ENCODE measurements around the gene POMGNT2. TPM values are rescaled to one million over a fixed set of nuclear protein-coding genes. Genes with fewer than 3 reads are reported as not detected.

POMGNT2 gene
- total and polyA plus RNA-seq, 2 donors (not counting 1 experiment from before 2014, with no cell fraction given), result 7.9 to 12.7 TPM

DNA sequence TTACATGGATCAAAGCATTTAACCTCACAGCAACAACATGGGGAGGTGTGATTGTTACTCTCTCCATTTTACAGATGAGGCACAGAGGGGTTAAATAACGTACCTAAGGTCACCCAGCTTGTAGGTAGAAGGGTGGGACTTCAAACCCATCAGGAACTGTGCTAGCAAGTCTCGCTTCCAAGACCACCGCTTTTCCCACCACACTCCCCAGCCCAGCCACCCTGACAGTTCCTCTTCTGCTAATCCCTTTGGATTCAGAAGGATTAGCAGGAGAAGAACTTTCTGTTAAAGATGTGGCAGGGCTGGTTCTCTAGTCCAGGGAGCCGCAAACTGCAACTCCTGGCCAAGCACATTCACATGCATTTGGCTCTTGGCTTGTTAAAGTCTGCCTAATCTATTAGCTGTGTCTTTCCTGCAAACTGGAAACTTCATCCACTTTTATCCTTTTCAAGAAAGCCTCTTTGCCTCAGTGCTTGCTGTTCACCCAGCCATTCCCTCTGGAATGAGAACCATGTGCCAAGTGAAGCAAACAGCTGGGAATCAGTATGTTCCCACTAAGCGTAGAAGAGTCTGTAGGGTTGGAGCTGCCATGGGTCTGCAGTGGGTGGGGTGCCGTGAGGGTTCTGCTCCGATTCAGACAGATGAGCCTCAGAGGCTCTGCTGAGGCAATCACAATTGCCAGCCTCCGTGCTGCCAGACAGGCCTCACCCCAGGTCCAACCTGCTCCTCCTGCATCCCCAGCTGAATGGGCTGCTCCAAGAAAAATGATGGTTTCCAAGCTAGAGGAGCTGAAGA lies 44.6 kb downstream of the POMGNT2 start:
- Histone ChIP-seq H3K4me1 (ENCODE audit: control insufficient read depth, extremely low read depth, insufficient read depth, low read length) (no peaks in the 10 kb centered on the region), H3K27ac (ENCODE audit: insufficient read depth, low read length) (no peak overlapping the region), H2AFZ (ENCODE audit: low read length) (no peak overlapping the region), H4K20me1 (ENCODE audit: control insufficient read depth, extremely low read depth, insufficient read depth, low read length) (no peaks in the 10 kb centered on the region), H3K9me3 (ENCODE audit: control insufficient read depth, insufficient read depth, low read depth, low read length) (no peaks in the 10 kb centered on the region), H3K4me3 (replicated peaks in 1 of 4; ENCODE audit: control extremely low read depth in 1 of 4, insufficient read depth in 1 of 4, low read depth in 3 of 4, low read length in 4 of 4) (no peak overlapping the region), H3K79me2 (ENCODE audit: control insufficient read depth, insufficient read depth, low read length) (no peaks in the 10 kb centered on the region), H3K27me3 (ENCODE audit: control insufficient read depth, insufficient read depth, low read length) (no peaks in the 10 kb centered on the region), H3K9ac (ENCODE audit: insufficient read depth, low read length) (no peak overlapping the region), H3K4me2 (ENCODE audit: extremely low read depth, insufficient read depth, low read length) (no peak overlapping the region), H3K36me3 (ENCODE audit: control insufficient read depth, insufficient read depth, low read length) (no peaks in the 10 kb centered on the region)
- TF ChIP-seq, protein P1, sequence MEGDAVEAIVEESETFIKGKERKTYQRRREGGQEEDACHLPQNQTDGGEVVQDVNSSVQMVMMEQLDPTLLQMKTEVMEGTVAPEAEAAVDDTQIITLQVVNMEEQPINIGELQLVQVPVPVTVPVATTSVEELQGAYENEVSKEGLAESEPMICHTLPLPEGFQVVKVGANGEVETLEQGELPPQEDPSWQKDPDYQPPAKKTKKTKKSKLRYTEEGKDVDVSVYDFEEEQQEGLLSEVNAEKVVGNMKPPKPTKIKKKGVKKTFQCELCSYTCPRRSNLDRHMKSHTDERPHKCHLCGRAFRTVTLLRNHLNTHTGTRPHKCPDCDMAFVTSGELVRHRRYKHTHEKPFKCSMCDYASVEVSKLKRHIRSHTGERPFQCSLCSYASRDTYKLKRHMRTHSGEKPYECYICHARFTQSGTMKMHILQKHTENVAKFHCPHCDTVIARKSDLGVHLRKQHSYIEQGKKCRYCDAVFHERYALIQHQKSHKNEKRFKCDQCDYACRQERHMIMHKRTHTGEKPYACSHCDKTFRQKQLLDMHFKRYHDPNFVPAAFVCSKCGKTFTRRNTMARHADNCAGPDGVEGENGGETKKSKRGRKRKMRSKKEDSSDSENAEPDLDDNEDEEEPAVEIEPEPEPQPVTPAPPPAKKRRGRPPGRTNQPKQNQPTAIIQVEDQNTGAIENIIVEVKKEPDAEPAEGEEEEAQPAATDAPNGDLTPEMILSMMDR (conservative IDR thresholded peaks at IDR 0.05 in 1 of 2, IDR thresholded peaks at IDR 0.05 in 1 of 2; ENCODE audit: low read depth in 1 of 2, low read length in 2 of 2), result no peak
- TF ChIP-seq EZH2 (IDR thresholded peaks at IDR 0.05; ENCODE audit: low read length, missing control alignments), result no peak
- DNase-seq (ENCODE audit: low read depth in 2 of 2), result no peak

DNA sequence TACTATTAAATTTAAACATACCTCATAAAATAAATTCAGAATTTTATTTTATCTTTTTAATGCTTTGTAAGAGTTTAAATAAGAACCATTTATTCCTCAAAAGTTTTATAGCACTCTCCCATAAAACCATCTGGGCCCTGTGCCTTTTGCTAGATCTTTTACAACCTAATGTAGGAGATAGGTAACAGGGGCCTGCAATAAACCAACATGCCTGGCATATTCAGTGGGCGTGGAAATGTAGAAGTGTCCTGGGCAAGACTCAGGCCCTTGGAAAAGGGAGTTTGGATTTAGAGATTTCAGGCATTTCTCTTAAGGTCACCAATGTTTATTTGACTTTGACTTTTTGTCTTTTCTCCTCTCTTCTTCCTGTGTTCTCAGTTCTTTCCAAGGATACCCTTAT lies 46.4 kb downstream of the POMGNT2 start:
- H3K9ac ChIP-seq (ENCODE audit: insufficient read depth, low read length), result no peak overlapping the region
- H3K36me3 ChIP-seq (ENCODE audit: control insufficient read depth, insufficient read depth, low read length), result no peaks in the 10 kb centered on the region
- H3K9me3 ChIP-seq (ENCODE audit: control insufficient read depth, insufficient read depth, low read depth, low read length), result no peaks in the 10 kb centered on the region
- H3K4me2 ChIP-seq (ENCODE audit: extremely low read depth, insufficient read depth, low read length), result no peak overlapping the region
- no peaks in the 10 kb centered on the region for H3K4me1 ChIP-seq (ENCODE audit: control insufficient read depth, extremely low read depth, insufficient read depth, low read length)
- H3K4me3 ChIP-seq (replicated peaks in 1 of 4; ENCODE audit: control extremely low read depth in 1 of 4, insufficient read depth in 1 of 4, low read depth in 3 of 4, low read length in 4 of 4), result no peak overlapping the region
- DNase-seq (ENCODE audit: low read depth in 2 of 2), result no peak
- H3K27ac ChIP-seq (ENCODE audit: insufficient read depth, low read length), result no peak overlapping the region
- no peaks in the 10 kb centered on the region for H3K79me2 ChIP-seq (ENCODE audit: control insufficient read depth, insufficient read depth, low read length)
- no peaks in the 10 kb centered on the region for H3K27me3 ChIP-seq (ENCODE audit: control insufficient read depth, insufficient read depth, low read length)
- TF ChIP-seq EZH2 (IDR thresholded peaks at IDR 0.05; ENCODE audit: low read length, missing control alignments), result no peak
- TF ChIP-seq, protein P1 (conservative IDR thresholded peaks at IDR 0.05 in 1 of 2, IDR thresholded peaks at IDR 0.05 in 1 of 2; ENCODE audit: low read depth in 1 of 2, low read length in 2 of 2), result no peak
- no peaks in the 10 kb centered on the region for H4K20me1 ChIP-seq (ENCODE audit: control insufficient read depth, extremely low read depth, insufficient read depth, low read length)
- no peak overlapping the region for H2AFZ ChIP-seq (ENCODE audit: low read length)

DNA sequence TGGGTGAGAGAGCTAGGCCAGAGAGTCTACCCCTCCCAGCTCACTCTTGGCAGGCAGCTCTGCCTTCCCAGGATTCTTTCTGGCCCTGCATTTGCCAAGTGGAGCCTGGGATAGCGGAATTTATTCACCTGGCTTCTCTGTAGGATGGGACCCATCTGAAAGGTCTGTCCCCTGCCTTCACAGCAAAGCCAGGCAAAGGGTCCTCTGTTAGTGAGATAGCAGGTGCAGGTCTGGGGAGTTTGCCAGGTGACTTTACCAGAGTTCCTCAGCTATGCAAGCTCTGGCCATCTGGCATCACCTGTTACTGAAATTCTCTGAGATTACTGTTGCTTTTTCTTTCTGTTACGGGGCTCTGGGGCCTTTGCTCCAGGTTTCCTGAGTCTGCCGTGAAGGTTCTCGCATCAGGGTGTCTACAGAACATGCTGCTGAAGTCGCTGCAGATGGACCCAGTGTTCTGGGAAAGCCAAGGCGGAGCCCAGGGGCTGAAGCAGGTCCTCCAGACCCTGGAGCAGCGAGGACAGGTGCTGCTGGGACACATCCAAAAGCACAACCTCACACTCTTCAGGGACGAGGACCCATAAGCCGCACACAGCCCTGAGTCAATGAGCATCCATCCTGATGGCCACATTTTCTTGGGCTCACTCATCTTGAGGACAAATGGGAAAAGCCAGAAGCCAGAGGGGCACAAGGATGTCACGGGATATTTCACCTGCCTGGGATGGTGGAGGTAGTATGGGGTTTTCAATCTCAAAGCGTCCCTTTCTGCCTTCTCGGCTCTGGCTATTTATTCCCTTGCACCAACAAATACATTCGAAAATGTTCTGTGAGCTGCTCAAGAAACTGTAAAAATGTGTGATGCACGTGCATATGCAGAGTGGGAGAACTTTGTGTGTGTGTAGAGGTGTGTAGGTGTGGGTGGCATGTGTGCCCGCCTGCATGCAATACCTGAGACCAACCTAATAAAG lies 49.8 kb downstream of the POMGNT2 start:
- Histone ChIP-seq H3K4me3 (replicated peaks in 1 of 4; ENCODE audit: control extremely low read depth in 1 of 4, insufficient read depth in 1 of 4, low read depth in 3 of 4, low read length in 4 of 4) (no peak overlapping the region), H4K20me1 (ENCODE audit: control insufficient read depth, extremely low read depth, insufficient read depth, low read length) (no peaks in the 10 kb centered on the region), H2AFZ (ENCODE audit: low read length) (no peak overlapping the region), H3K36me3 (ENCODE audit: control insufficient read depth, insufficient read depth, low read length) (no peaks in the 10 kb centered on the region), H3K4me1 (ENCODE audit: control insufficient read depth, extremely low read depth, insufficient read depth, low read length) (no peaks in the 10 kb centered on the region), H3K9ac (ENCODE audit: insufficient read depth, low read length) (no peak overlapping the region), H3K79me2 (ENCODE audit: control insufficient read depth, insufficient read depth, low read length) (no peaks in the 10 kb centered on the region), H3K9me3 (ENCODE audit: control insufficient read depth, insufficient read depth, low read depth, low read length) (no peaks in the 10 kb centered on the region), H3K27ac (ENCODE audit: insufficient read depth, low read length) (no peak overlapping the region), H3K4me2 (ENCODE audit: extremely low read depth, insufficient read depth, low read length) (no peak overlapping the region), H3K27me3 (ENCODE audit: control insufficient read depth, insufficient read depth, low read length) (no peaks in the 10 kb centered on the region)
- no peak for DNase-seq (ENCODE audit: low read depth in 2 of 2)
- TF ChIP-seq, protein P1 (conservative IDR thresholded peaks at IDR 0.05 in 1 of 2, IDR thresholded peaks at IDR 0.05 in 1 of 2; ENCODE audit: low read depth in 1 of 2, low read length in 2 of 2), result no peak
- TF ChIP-seq EZH2 (IDR thresholded peaks at IDR 0.05; ENCODE audit: low read length, missing control alignments), result no peak

Data from fibroblast of lung (primary cell).